Type B pancreatic cell (in vitro differentiated cells): ENCODE measurements around the gene PRKCE. TPM values are rescaled to one million over a fixed set of nuclear protein-coding genes. Genes with fewer than 3 reads are reported as not detected.

Source experiments
- DNase-seq: peaks from one replicate; pipeline ENCODE4 v3.0.0; 2021; ENCODE audit warnings: mixed read lengths; ENCODE audit not compliant: unreplicated experiment; ENCODE audit errors: extremely low spot score
- H3K27ac Mint-ChIP-seq: 2 replicates; pipeline ENCODE4 v1.8.0; 2021; ENCODE audit warnings: mild to moderate bottlenecking, mixed read lengths
- H3K27me3 Mint-ChIP-seq: 2 replicates; pipeline ENCODE4 v1.8.0; 2021; ENCODE audit warnings: mixed read lengths
- H3K36me3 Mint-ChIP-seq: 2 replicates; pipeline ENCODE4 v1.8.0; 2021; ENCODE audit warnings: mixed read lengths
- H3K4me1 Mint-ChIP-seq: one replicate; pipeline ENCODE4 v1.8.0; 2021; ENCODE audit warnings: mixed read lengths; ENCODE audit not compliant: unreplicated experiment
- H3K4me3 Mint-ChIP-seq: 2 replicates; pipeline ENCODE4 v1.8.0; 2021; ENCODE audit warnings: mild to moderate bottlenecking, mixed read lengths
- H3K9me3 Mint-ChIP-seq: 2 replicates; pipeline ENCODE4 v1.8.0; 2021; ENCODE audit warnings: mixed read lengths
- CTCF ChIP-seq: fragments of 200-600 bp; sonication (generic); conservative IDR thresholded peaks from 2 replicates; pipeline ENCODE4 v1.5.0; 2021; ENCODE audit warnings: antibody characterized with exemption, mild to moderate bottlenecking
- total RNA-seq: library from RNA; stranded (reverse); gene quantifications from 2 replicates; pipeline ENCODE4 v1.2.1, GENCODE V29; 2021; ENCODE audit warnings: low replicate concordance

The PRKCE gene
- total RNA-seq, 1 donor from 2014 or later, result 21.2 TPM

- H3K36me3 Mint-ChIP-seq, result peaks cover 21% of the 10 kb centered on the region
- H3K27me3 Mint-ChIP-seq, result no peaks in the 10 kb centered on the region
- peaks cover 10% of the 10 kb centered on the region for H3K9me3 Mint-ChIP-seq
- DNase-seq, result no peak
- H3K27ac Mint-ChIP-seq, result no peak overlapping the region
- H3K4me3 Mint-ChIP-seq, result no peak overlapping the region
- no peak for TF ChIP-seq CTCF
- peaks cover 6% of the 10 kb centered on the region for H3K4me1 Mint-ChIP-seq
These were observed 446.4 kb downstream of the PRKCE start for GRCh38 chr2:46097714-46098480.

GRCh38 chr2:46098621-46099062 lies 447.2 kb downstream of the PRKCE start:
- Mint-ChIP-seq H3K27ac (no peak overlapping the region), H3K9me3 (peaks cover 14% of the 10 kb centered on the region), H3K36me3 (peaks cover 21% of the 10 kb centered on the region), H3K4me3 (no peak overlapping the region), H3K4me1 (peaks cover 6% of the 10 kb centered on the region), H3K27me3 (no peaks in the 10 kb centered on the region)
- no peak for DNase-seq
- TF ChIP-seq CTCF, result no peak

- Mint-ChIP-seq H3K9me3 (peaks cover 12% of the 10 kb centered on the region), H3K4me1 (peaks cover 6% of the 10 kb centered on the region), H3K27ac (no peak overlapping the region), H3K27me3 (no peaks in the 10 kb centered on the region), H3K4me3 (no peak overlapping the region), H3K36me3 (peaks cover 16% of the 10 kb centered on the region)
- no peak for TF ChIP-seq CTCF
- no peak for DNase-seq
These were observed 450.2 kb downstream of the PRKCE start for GRCh38 chr2:46101557-46102220.

- Mint-ChIP-seq H3K4me1 (no peaks in the 10 kb centered on the region), H3K27ac (no peak overlapping the region), H3K4me3 (no peak overlapping the region), H3K9me3 (peaks cover 12% of the 10 kb centered on the region), H3K36me3 (peaks cover 14% of the 10 kb centered on the region), H3K27me3 (no peaks in the 10 kb centered on the region)
- DNase-seq, result no peak
- TF ChIP-seq CTCF, result no peak
These were observed 455.2 kb downstream of the PRKCE start for GRCh38 chr2:46106690-46107089.

GRCh38 chr2:46114996-46115395 lies 463.5 kb downstream of the PRKCE start:
- Mint-ChIP-seq H3K4me1 (peaks cover 35% of the 10 kb centered on the region), H3K9me3 (peaks cover 5% of the 10 kb centered on the region), H3K27ac (no peak overlapping the region), H3K4me3 (no peak overlapping the region), H3K36me3 (no peaks in the 10 kb centered on the region), H3K27me3 (no peaks in the 10 kb centered on the region)
- TF ChIP-seq CTCF, result no peak
- no peak for DNase-seq
